ENCODE measurements around the gene PHLDB1. TPM values are rescaled to one million over a fixed set of nuclear protein-coding genes. Genes with fewer than 3 reads are reported as not detected.

The PHLDB1 gene
- total RNA-seq (ENCODE audit: low replicate concordance): 41.5 and 114 TPM in 2 replicates

DNA sequence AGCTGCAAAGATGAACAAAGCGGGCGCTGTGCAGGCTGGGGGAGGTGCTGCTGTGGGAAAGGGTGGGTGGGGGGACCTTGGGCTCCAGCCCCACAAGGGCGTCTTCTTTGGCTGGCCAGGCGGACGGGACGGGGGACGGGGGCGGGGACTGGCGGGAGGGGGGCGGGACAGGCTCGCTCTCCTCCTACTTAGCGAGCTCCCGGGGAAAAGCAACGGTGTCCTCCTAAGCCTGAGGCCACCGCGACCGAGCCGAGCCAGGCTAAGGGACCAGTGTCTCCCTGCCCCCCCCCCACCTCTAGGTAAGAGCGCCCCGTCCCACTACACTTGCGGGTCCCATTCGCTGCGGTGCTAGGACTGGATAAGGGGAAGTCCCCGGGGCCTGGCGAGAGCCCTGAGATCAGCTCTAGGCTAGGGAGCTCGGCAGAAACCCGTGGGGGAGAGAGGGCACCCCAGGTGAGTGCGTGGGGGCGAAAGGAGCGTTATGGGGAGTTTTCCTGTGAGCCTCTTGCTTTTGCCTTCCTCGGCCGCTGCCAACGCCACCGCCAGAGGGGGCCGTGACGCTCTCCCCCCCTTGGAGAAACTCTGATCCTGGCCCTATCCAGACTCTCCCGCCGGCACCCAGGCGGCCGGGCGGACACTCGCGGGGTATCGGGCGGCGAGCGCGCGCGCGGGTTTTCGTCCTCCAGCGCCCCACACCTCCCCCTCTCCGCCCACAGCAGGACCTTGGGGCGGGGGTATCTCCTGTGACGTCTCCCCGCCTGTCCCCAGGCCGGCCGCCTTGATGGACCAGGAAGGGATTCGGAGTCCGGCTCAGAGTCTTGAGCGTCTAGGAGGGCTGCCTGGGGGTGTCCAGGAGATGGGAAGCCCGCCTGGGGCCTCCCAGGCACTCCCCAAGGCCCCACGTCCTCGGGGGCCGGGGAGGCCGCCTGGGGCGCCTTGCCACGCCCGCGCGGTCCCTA is at the start of gene PHLDB1:
Gene PHLDB1, plus strand, starts transcription at position 215 of the 959 bp plus-strand sequence. CDS start 6,222 bp downstream, outside the sequence.

DNA sequence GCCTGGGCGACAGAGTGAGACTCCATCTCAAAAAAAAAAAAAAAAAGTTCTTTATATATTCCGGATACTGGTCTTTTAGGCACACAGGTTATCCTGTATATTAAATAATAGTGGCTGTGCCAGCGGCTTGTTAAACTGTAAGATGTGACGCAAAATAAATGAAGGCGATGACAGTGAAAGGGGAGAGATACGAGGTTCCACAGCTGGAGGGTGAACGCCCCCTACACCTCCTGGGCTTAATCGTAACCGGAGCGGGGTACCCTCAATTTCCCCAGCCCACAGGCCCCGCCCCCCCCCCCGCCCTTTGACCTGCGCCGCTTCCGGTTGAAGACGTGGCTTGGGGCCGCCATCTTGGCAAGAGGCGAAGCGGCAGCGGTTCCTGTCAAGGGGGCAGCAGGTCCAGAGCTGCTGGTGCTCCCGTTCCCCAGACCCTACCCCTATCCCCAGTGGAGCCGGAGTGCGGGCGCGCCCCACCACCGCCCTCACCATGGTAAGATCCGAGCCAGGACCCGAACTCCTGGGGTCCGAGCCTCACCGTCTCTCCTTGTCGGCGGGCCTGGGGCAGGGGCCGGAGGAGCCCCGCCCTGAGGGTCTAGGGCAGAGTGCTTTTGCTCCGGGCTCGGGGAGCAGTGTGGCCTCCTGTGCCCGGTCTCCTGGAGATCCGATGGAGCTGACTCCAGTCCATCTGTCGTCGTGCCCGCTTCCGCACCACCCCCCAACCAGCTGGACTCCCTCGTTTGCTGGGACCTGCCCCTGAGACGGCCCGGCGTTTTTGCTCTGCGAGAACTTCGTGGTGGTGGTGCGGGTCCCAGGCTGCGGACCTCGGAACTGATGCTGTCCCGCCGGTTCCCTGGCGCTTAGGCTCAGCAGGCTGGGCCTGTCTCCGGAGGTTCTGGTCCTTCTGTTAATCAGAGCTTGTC is 35.1 kb upstream of the PHLDB1 start, which contains the start of gene ARCN1:
Gene ARCN1, plus strand, starts transcription at position 349 of the 920 bp plus-strand sequence. Its CDS starts 139 bp downstream, at position 488.

DNA sequence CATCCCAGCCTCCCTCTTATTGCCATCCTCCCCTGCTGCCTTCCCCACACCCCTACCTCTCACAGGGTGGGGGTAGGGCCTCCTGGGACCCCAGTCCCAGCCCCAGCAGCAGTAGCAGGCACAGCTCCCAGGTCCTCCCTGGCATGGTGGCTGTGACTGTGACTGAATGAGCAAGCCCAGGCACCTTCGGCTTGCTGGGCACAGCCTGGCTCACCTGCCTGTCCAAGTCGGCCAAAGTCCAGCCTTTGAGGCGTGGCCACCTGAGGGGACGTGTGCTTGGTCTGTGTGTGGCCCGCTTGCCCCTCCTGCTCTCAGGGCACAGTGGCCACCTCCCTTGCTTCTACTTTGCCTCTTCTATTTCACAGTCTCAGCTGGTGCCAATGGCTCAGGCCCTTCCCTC is 72.1 kb downstream of the PHLDB1 start, which contains the start of gene TREH:
Gene TREH, minus strand, starts transcription at position 168 of the 400 bp plus-strand sequence. Its CDS starts 23 bp downstream, at position 145.

Other genes starting within 250 kb of the PHLDB1 start
- 13.3 and 26.5 TPM in 2 replicates for gene UBE4A, start 248.0 kb upstream of the PHLDB1 start, total RNA-seq (ENCODE audit: low replicate concordance)
- 126 and 165 TPM in 2 replicates for gene ATP5MG, start 206.0 kb upstream of the PHLDB1 start, total RNA-seq (ENCODE audit: low replicate concordance)
- gene KMT2A, start 171.1 kb upstream of the PHLDB1 start, total RNA-seq (ENCODE audit: low replicate concordance): 12.3 and 14.9 TPM in 2 replicates
- 0.83 TPM in 1 of 2 replicates, not detected in the other for gene TTC36, start 80.1 kb upstream of the PHLDB1 start, total RNA-seq (ENCODE audit: low replicate concordance)
- 6.7 and 15.2 TPM in 2 replicates for gene TMEM25, start 76.4 kb upstream of the PHLDB1 start, total RNA-seq (ENCODE audit: low replicate concordance)
- gene IFT46, start 41.7 kb upstream of the PHLDB1 start, total RNA-seq (ENCODE audit: low replicate concordance): 21.2 and 21.6 TPM in 2 replicates
- gene ARCN1, start 35.2 kb upstream of the PHLDB1 start, total RNA-seq (ENCODE audit: low replicate concordance): 135 and 146 TPM in 2 replicates
- gene TREH, start 72.0 kb downstream of the PHLDB1 start, total RNA-seq (ENCODE audit: low replicate concordance): 0.08 and 0.12 TPM in 2 replicates
- 84.0 and 90.9 TPM in 2 replicates for gene DDX6, start 183.5 kb downstream of the PHLDB1 start, total RNA-seq (ENCODE audit: low replicate concordance)